ENCODE results near the gene AFG1L. TPM values are rescaled to one million over a fixed set of nuclear protein-coding genes. Genes with fewer than 3 reads are reported as not detected.
"Not testable (repeated sequence)": the region's sequence is repeated elsewhere in the genome, so short reads cannot be mapped to it uniquely, and the experiment has no call there.

The AFG1L gene
- 3.7 and 6.0 TPM in 2 replicates for total RNA-seq (ENCODE audit: low replicate concordance)

GRCh38 chr6:108294727-108295625, at the start of gene AFG1L:
AFG1L (plus strand) TSS chr6:108295054; CDS start chr6:108295080, 26 bp downstream.
- peak within 1 kb of the TSS; percentile 80 for H3K4me3 ChIP-seq (ENCODE audit: low read depth, low read length)
- TF ChIP-seq, protein P1, sequence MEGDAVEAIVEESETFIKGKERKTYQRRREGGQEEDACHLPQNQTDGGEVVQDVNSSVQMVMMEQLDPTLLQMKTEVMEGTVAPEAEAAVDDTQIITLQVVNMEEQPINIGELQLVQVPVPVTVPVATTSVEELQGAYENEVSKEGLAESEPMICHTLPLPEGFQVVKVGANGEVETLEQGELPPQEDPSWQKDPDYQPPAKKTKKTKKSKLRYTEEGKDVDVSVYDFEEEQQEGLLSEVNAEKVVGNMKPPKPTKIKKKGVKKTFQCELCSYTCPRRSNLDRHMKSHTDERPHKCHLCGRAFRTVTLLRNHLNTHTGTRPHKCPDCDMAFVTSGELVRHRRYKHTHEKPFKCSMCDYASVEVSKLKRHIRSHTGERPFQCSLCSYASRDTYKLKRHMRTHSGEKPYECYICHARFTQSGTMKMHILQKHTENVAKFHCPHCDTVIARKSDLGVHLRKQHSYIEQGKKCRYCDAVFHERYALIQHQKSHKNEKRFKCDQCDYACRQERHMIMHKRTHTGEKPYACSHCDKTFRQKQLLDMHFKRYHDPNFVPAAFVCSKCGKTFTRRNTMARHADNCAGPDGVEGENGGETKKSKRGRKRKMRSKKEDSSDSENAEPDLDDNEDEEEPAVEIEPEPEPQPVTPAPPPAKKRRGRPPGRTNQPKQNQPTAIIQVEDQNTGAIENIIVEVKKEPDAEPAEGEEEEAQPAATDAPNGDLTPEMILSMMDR (IDR thresholded peaks at IDR 0.05; ENCODE audit: insufficient read depth, low read length) = no peak
- DNase-seq (ENCODE audit: low read depth) = peak; percentile 84

GRCh38 chr6:108245095-108245494, 49.8 kb upstream of the AFG1L start:
- not testable (repeated sequence) for H3K4me3 ChIP-seq (ENCODE audit: low read depth, low read length)

GRCh38 chr6:108247965-108248536, 46.8 kb upstream of the AFG1L start:
- H3K4me3 ChIP-seq (ENCODE audit: low read depth, low read length) = no peak overlapping the region
- DNase-seq (ENCODE audit: low read depth) = no peak
- TF ChIP-seq, protein P1 (IDR thresholded peaks at IDR 0.05; ENCODE audit: insufficient read depth, low read length) = no peak

More at GRCh38 chr6:108245095-108245494, 49.8 kb upstream of the AFG1L start:
- DNase-seq (ENCODE audit: low read depth) = not testable (repeated sequence)

DNA sequence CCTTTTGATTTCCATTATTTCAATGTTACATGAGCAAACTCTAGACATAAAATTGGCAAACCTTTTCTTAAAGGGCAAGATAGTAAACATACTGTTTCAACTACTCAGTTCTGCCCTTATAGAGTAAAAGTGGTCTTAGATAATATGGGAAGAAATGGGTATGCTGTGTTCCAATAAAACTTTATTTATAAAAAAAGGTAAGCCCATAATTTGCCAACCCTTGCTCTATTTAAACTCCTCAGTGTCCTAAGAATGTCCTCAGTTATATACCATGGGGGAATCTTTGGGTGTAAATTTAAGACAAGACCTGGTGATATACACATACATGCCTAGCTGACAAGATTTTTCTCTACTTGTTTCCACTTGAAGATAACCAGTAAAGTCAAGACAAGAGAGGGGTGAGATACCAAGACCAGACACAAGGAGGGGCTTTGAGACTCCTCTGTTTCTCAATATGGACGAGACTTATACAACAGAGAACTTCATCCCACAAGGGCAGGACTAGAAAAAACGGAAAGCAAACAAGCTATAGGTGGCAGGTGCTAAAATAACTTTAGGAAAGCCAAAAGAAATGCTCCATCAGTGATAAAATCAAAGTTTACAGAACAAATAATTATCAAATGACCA, 44.5 kb upstream of the AFG1L start:
- peak; percentile 35 for DNase-seq (ENCODE audit: low read depth)
- no peak overlapping the region for H3K4me3 ChIP-seq (ENCODE audit: low read depth, low read length)
- TF ChIP-seq, protein P1 (IDR thresholded peaks at IDR 0.05; ENCODE audit: insufficient read depth, low read length) = peak; percentile 39

- TF ChIP-seq, protein P1 (IDR thresholded peaks at IDR 0.05; ENCODE audit: insufficient read depth, low read length) = no peak
Measured at GRCh38 chr6:108251252-108251651, 43.6 kb upstream of the AFG1L start.

DNA sequence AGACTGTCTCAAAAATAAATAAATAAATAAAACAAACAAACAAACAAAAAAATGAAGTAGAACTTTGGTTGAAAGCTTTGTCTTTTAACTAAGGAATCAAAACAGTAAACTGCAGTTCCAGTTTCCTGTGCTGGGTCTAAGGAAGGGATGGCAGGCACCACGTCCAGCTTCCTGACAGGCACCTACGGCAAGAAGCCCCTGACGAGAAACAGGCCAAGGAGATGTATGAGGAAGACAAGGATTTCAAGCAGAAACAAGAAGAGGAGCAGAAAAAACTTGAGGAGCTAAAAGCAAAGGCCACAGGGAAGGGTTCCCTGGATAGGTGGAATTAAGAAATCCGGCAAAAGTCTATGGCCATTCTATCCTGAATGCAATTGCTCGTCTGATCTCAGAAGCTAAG, 42.8 kb upstream of the AFG1L start:
- TF ChIP-seq, protein P1 (IDR thresholded peaks at IDR 0.05; ENCODE audit: insufficient read depth, low read length) = no peak
- H3K4me3 ChIP-seq (ENCODE audit: low read depth, low read length) = no peak overlapping the region
- no peak for DNase-seq (ENCODE audit: low read depth)

More at GRCh38 chr6:108251252-108251651, 43.6 kb upstream of the AFG1L start:
- DNase-seq (ENCODE audit: low read depth) = no peak
- H3K4me3 ChIP-seq (ENCODE audit: low read depth, low read length) = no peak overlapping the region

GRCh38 chr6:108253241-108253640, 41.6 kb upstream of the AFG1L start:
- peak; percentile 57 for DNase-seq (ENCODE audit: low read depth)

More at GRCh38 chr6:108253241-108253640, 41.6 kb upstream of the AFG1L start:
- H3K4me3 ChIP-seq (ENCODE audit: low read depth, low read length) = no peak overlapping the region
- TF ChIP-seq, protein P1 (IDR thresholded peaks at IDR 0.05; ENCODE audit: insufficient read depth, low read length) = no peak

Measured in fibroblast of the aortic adventitia (primary cell).